Kidney (tissue), 14 donors: ENCODE measurements around the gene ZBTB42. TPM values are rescaled to one million over a fixed set of nuclear protein-coding genes. Genes with fewer than 3 reads are reported as not detected.

ENCODE experiments used
- DNase-seq, 5 donors: peaks; one replicate each; pipeline ENCODE4 v3.0.0-alpha.2; 2013 to 2020
- FAIRE-seq: peaks from 2 replicates; lab custom pipeline; 2012; peaks lifted over from hg19 to GRCh38; lab: Jason Lieb, UNC
- H3K27ac ChIP-seq, 2 donors: one replicate each; pipeline ENCODE4 v1.7.0; 2013; ENCODE audit warnings: low read depth in 2 of 2, low read length in 2 of 2, inconsistent platforms in 1 of 2
- H3K27me3 ChIP-seq: one replicate; pipeline ENCODE4 v1.7.1; 2013; ENCODE audit warnings: low read length, inconsistent platforms; ENCODE audit not compliant: control insufficient read depth, insufficient read depth
- H3K36me3 ChIP-seq, 3 donors: one replicate each; pipeline versions ENCODE4 v1.7.0 to v1.7.1; 2013; ENCODE audit warnings: low read length in 3 of 3, control low read depth in 1 of 3, inconsistent platforms in 1 of 3; ENCODE audit not compliant: insufficient read depth in 3 of 3, control insufficient read depth in 2 of 3
- H3K4me1 ChIP-seq, 3 donors: one replicate each; pipeline versions ENCODE4 v1.7.0 to v1.7.1; 2013; ENCODE audit warnings: low read length in 3 of 3, inconsistent platforms in 1 of 3, low read depth in 1 of 3; ENCODE audit not compliant: control insufficient read depth in 2 of 3, insufficient read depth in 2 of 3
- H3K4me3 ChIP-seq, 3 donors: one replicate each; pipeline versions ENCODE4 v1.7.0 to v1.8.1; 2013; ENCODE audit warnings: low read length in 3 of 3, control low read depth in 1 of 3, inconsistent platforms in 1 of 3
- H3K9ac ChIP-seq, 3 donors: one replicate each; pipeline versions ENCODE4 v1.7.0 to v1.7.1; 2013; ENCODE audit warnings: low read length in 3 of 3, control low read depth in 1 of 3, inconsistent platforms in 1 of 3
- H3K9me3 ChIP-seq, 3 donors: one replicate each; pipeline versions ENCODE4 v1.7.0 to v1.7.1; 2013; ENCODE audit warnings: low read length in 3 of 3, control low read depth in 1 of 3, inconsistent platforms in 1 of 3; ENCODE audit not compliant: control insufficient read depth in 2 of 3, insufficient read depth in 1 of 3
- CTCF ChIP-seq: IDR thresholded peaks from 3 replicates; pipeline ENCODE4 v1.5.1; 2012; ENCODE audit warnings: mild to moderate bottlenecking, moderate library complexity, borderline replicate concordance; ENCODE audit not compliant: insufficient read depth; ENCODE audit errors: extremely low read depth
- intact Hi-C: fragments of 100-400 bp; cut with DNase I; formaldehyde crosslinking; loops from one replicate; pipeline ENCODE4 v1.11.1; 2022
- polyA plus RNA-seq: library from polyadenylated mRNA; stranded (reverse); fragments of 350-450 nt; fragmentation: Illumina TruSeq; extraction: RNeasy Lipid Tissue Mini Kit (QIAGEN cat#74804); gene quantifications from one replicate; pipeline ENCODE4 v1.2.3, GENCODE V29; 2014; ENCODE audit warnings: low read depth, low replicate concordance; ENCODE audit not compliant: insufficient read depth
- total RNA-seq: library from RNA; stranded (reverse); fragmentation: NEBNext Ultra II Directional; extraction: Animal tissue kit (Norgen Biotek cat#: 25700); gene quantifications from one replicate; pipeline ENCODE4 v1.2.1, GENCODE V29; 2021
- donor health status: control.
- donor health status: control.
- donor health status: control.
- donor health status: control.
- donor health status: control.
- donor health status: DM: yes; HTN: yes; CAD: no.
- donor health status: Normal renal cell carcinoma (clear cell type).

The ZBTB42 gene
- total and polyA plus RNA-seq, 2 donors from 2014 or later: 3.9 to 10.0 TPM

GRCh38 chr14:104784218-104784568, 16.7 kb upstream of the ZBTB42 start:
- Histone ChIP-seq H3K4me1 (no peaks in the 10 kb centered on the region), H3K9me3 (no peaks in the 10 kb centered on the region), H3K36me3 (no peaks in the 10 kb centered on the region), H3K9ac (no peak overlapping the region), H3K27me3 (no peaks in the 10 kb centered on the region), H3K4me3 (no peak overlapping the region), H3K27ac (no peak overlapping the region)
- FAIRE-seq (no peak), DNase-seq (no peak)
- TF ChIP-seq CTCF: no peak
- intact Hi-C loops: no loop called here

- no peak for DNase-seq
- no peak overlapping the region for H3K4me3 ChIP-seq
- H3K36me3 ChIP-seq: no peaks in the 10 kb centered on the region
- no peak overlapping the region for H3K27ac ChIP-seq
- intact Hi-C loops: no loop called here
- no peaks in the 10 kb centered on the region for H3K4me1 ChIP-seq
- no peak for FAIRE-seq
- H3K9ac ChIP-seq: no peak overlapping the region
- H3K27me3 ChIP-seq: no peaks in the 10 kb centered on the region
- H3K9me3 ChIP-seq: no peaks in the 10 kb centered on the region
- TF ChIP-seq CTCF: no peak
Measured at GRCh38 chr14:104784846-104785707, 15.8 kb upstream of the ZBTB42 start.

- intact Hi-C loops: no loop called here
- Histone ChIP-seq H3K9me3 (no peaks in the 10 kb centered on the region), H3K27ac (no peak overlapping the region), H3K36me3 (no peaks in the 10 kb centered on the region), H3K4me3 (no peak overlapping the region), H3K4me1 (no peaks in the 10 kb centered on the region), H3K9ac (no peak overlapping the region), H3K27me3 (no peaks in the 10 kb centered on the region)
- no peak for FAIRE-seq
- no peak for TF ChIP-seq CTCF
- no peak for DNase-seq
Measured at GRCh38 chr14:104785708-104786080, 15.2 kb upstream of the ZBTB42 start.
